Fibroblast of villous mesenchyme (primary cell): ENCODE measurements around the gene ABCA7. TPM values are rescaled to one million over a fixed set of nuclear protein-coding genes. Genes with fewer than 3 reads are reported as not detected.
A peak's percentile ranks its signal among the peaks of the same experiment; 100 is the strongest.

Source experiments
- DNase-seq: peaks from one replicate; pipeline ENCODE4 v3.0.0-alpha.2; 2010; ENCODE audit warnings: low read depth
- H3K4me3 ChIP-seq: 2 replicates; pipeline ENCODE4 v1.5.1; 2011; ENCODE audit warnings: low read depth, mild to moderate bottlenecking, low read length
- CTCF ChIP-seq: IDR thresholded peaks from 2 replicates; pipeline ENCODE4 v1.5.1; 2012; ENCODE audit warnings: low read depth, mild to moderate bottlenecking, low read length; ENCODE audit not compliant: insufficient read depth
- total RNA-seq: library from RNA; depleted of rRNA; stranded (reverse); fragments of >200 nt; gene quantifications from 2 replicates; pipeline ENCODE4 v1.2.3, GENCODE V29; 2012

ABCA7 gene
- 11.2 and 13.9 TPM in 2 replicates for total RNA-seq

- TF ChIP-seq CTCF = no peak
- peak within 1 kb of the TSS; percentile 66 for H3K4me3 ChIP-seq
- DNase-seq = peak; percentile 98
Observed at GRCh38 chr19:1039646-1040475, at the start of gene ABCA7. Gene ABCA7, plus strand, starts transcription at chr19:1040107. Its CDS starts 1,255 bp downstream, at chr19:1041362.

GRCh38 chr19:990119-990571, 49.8 kb upstream of the ABCA7 start:
- H3K4me3 ChIP-seq = no peak overlapping the region
- no peak for TF ChIP-seq CTCF
- no peak for DNase-seq

GRCh38 chr19:990746-991145, 49.2 kb upstream of the ABCA7 start:
- no peak for TF ChIP-seq CTCF
- DNase-seq = no peak
- H3K4me3 ChIP-seq = no peak overlapping the region

GRCh38 chr19:991174-991931, 48.6 kb upstream of the ABCA7 start:
- no peak overlapping the region for H3K4me3 ChIP-seq
- DNase-seq = peak; percentile 69
- no peak for TF ChIP-seq CTCF

GRCh38 chr19:991932-992669, 47.8 kb upstream of the ABCA7 start:
- H3K4me3 ChIP-seq = no peak overlapping the region
- no peak for TF ChIP-seq CTCF
- DNase-seq = no peak

- no peak for TF ChIP-seq CTCF
- DNase-seq = no peak
- no peak overlapping the region for H3K4me3 ChIP-seq
Observed at GRCh38 chr19:992670-993055, 47.2 kb upstream of the ABCA7 start.
